Activated CD4-positive, alpha-beta T cell treated with anti-CD3 and anti-CD28 coated beads for 36 hours (primary cell): Measurements from ENCODE around the gene STEAP1. TPM values are rescaled to one million over a fixed set of nuclear protein-coding genes. Genes with fewer than 3 reads are reported as not detected.
A peak's percentile ranks its signal among the peaks of the same experiment; 100 is the strongest.
"Not testable (repeated sequence)": the region's sequence is repeated elsewhere in the genome, so short reads cannot be mapped to it uniquely, and the experiment has no call there.

Experiments used
- ATAC-seq: fragments of 200-7000 bp; cut with Tn5 transposase; one replicate; pipeline ENCODE4 v1.10.0; 2021; ENCODE audit warnings: mild to moderate bottlenecking, moderate library complexity
- CTCF ChIA-PET: fragments of 350-600 bp; sonication (Branson Sonifier 250); formaldehyde crosslinking; loops from one replicate; lab custom pipeline; 2021; ENCODE audit warnings: antibody characterized with exemption; lab: Charles Lee
- POLR2A ChIA-PET: fragments of 350-600 bp; sonication (Branson Sonifier 250); formaldehyde crosslinking; loops from one replicate; lab custom pipeline; 2021; ENCODE audit warnings: antibody characterized with exemption, inconsistent platforms; lab: Charles Lee
- DNase-seq: peaks from one replicate; pipeline ENCODE4 v3.0.0-alpha.2; 2020
- H3K27ac Mint-ChIP-seq: one replicate; pipeline ENCODE4 v1.8.0; 2021; ENCODE audit warnings: mixed read lengths
- H3K27me3 Mint-ChIP-seq: one replicate; pipeline ENCODE4 v1.8.0; 2021; ENCODE audit warnings: mixed read lengths
- H3K36me3 Mint-ChIP-seq: one replicate; pipeline ENCODE4 v1.8.0; 2021; ENCODE audit warnings: low read depth, mixed read lengths
- H3K4me1 Mint-ChIP-seq: one replicate; pipeline ENCODE4 v1.8.0; 2021; ENCODE audit warnings: mixed read lengths
- H3K4me3 Mint-ChIP-seq: one replicate; pipeline ENCODE4 v1.8.0; 2021; ENCODE audit warnings: mild to moderate bottlenecking, moderate library complexity, mixed read lengths
- H3K9me3 Mint-ChIP-seq: one replicate; pipeline ENCODE4 v1.8.0; 2021; ENCODE audit warnings: low read depth, mixed read lengths
- intact Hi-C, 2 experiments: fragments of 100-400 bp; cut with DNase I in 1 of 2; cut with micrococcal nuclease in 1 of 2; formaldehyde crosslinking; loops; one replicate each; pipeline versions ENCODE4 v1.14.2 to v1.15.1; 2022 to 2024; cut with DNase I, micrococcal nuclease
- total RNA-seq, 2 experiments: library from RNA; stranded (reverse); gene quantifications; one replicate each; pipeline ENCODE4 v1.2.3, GENCODE V29; 2021

Gene STEAP1
- total RNA-seq: under 1 TPM; 0.32 to 0.69 TPM

DNA sequence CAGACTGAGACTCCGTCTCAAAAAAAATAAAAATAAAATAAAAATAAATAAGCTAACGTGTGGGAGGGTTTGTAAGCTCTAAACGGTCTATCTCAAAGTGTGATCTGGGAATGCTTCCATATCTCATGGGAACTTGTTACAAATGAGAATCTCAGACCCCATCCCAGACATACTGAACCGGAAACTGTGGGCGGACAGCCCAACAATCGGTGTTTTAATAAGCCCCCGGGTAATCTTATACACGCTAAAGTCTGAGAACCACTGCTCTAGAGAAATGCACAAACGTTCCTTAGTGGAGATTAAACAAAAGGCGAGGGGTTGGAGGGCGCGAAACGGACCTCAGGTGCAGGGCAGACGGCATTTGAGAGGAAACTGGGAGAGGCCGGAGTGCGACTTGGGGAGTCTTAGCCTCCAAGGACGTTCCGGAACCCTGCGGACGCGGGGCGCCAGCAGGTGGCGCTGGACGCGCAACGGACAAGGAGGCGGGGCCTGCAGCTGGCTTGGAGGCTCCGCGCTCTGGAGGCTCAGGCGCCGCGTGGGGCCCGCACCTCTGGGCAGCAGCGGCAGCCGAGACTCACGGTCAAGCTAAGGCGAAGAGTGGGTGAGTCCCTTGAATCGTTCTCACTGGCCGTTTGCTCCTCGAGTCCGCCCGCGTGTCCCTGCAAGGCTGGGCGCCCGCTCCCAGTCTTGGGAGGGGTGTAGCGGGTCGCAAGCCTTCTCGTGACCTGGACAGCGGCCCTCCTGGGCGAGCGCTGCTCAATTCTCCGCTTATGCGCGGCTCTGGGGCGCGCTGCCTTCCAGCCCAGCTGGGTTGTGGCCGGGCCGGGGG lies at the start of gene STEAP1:
STEAP1 (plus strand) TSS at position 527 of the 829 bp plus-strand sequence. CDS start 5,320 bp downstream, outside the sequence.
- Mint-ChIP-seq H3K27me3 (peaks cover 29% of the 10 kb centered on the region), H3K4me3 (peak within 1 kb of the TSS; percentile 46)
- H3K27ac Mint-ChIP-seq, H3K36me3 Mint-ChIP-seq, POLR2A ChIA-PET, H3K4me1 Mint-ChIP-seq, H3K9me3 Mint-ChIP-seq: not testable (repeated sequence)
- intact Hi-C loops: loop anchor here (1.0 to 5.0 kb wide), 6 partner anchors 91 to 273 kb away; partner anchors contain the start of genes CFAP69 (in 1 of the 2) and GTPBP10 (in 1 of the 2)
- DNase-seq (peak; percentile 92), ATAC-seq (peak; percentile 98)
- CTCF ChIA-PET: interaction anchor here (0.6 to 3.5 kb wide), 15 partner anchors 11 to 319 kb away, joined by 3 to 37 read pairs (median 4); partner anchors contain the start of genes CLDN12 and STEAP2

DNA sequence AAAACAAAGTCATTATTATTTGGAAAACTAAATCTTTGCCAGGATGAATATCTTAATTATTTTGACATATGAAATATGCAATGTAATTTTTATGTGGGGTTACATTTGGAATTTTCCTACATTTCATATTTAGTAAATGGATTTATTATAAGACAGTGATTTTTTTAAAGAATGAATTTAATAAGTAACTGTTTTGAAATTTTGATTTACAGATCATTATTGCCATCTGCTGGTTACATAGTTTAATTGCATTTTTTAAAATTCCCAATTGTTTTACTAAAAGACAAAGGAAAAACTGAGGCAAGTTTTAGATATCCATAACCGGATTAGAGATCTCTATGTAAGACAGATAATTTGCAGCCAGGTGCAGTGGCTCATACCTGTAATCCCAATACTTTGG lies 39.3 kb upstream of the STEAP1 start:
- CTCF ChIA-PET, DNase-seq, H3K27ac Mint-ChIP-seq, H3K9me3 Mint-ChIP-seq, ATAC-seq, H3K4me3 Mint-ChIP-seq, POLR2A ChIA-PET, H3K36me3 Mint-ChIP-seq: not testable (repeated sequence)
- H3K4me1 Mint-ChIP-seq: peaks cover 11% of the 10 kb centered on the region
- intact Hi-C loops: loop anchor here in 1 of 2 experiments (10.0 kb wide), 1 partner anchor 1870 kb away; no protein-coding TSS in a partner anchor
- H3K27me3 Mint-ChIP-seq: peaks cover 20% of the 10 kb centered on the region

DNA sequence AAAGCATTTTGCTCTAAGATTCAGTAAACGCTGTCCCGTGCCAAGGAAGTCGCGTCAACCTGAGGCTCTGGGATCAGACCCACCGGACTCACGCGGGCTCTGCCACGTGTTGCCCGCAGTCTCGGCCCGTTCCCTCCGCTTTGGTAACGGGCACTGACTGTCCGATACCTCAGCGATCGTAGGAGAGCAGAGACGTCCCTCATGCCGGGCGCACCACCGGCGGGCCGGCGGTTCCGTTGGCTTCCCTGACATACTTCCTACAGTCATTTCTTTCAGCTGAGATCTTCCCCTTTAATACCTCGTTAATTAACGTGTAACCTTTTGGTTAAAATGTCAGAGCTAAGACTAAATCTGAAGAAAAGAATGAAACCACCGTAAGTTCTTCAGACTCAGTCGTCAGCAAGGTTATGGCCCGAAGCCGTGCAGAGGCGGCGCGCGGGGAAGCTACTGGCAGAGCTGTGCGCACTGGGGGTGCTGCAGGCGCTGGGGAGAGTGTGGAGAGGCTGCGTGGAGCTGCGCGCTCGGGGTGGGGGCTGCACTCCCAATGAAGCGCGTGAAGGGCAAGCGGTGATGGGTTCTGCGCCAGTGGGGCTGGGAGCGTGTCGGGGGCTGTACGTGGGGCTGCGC lies 35.6 kb upstream of the STEAP1 start:
- H3K27ac Mint-ChIP-seq, H3K9me3 Mint-ChIP-seq, POLR2A ChIA-PET, H3K36me3 Mint-ChIP-seq, CTCF ChIA-PET: not testable (repeated sequence)
- H3K27me3 Mint-ChIP-seq: peaks cover 21% of the 10 kb centered on the region
- ATAC-seq (peak; percentile 19), DNase-seq (peak; percentile 33)
- peak overlapping the region; percentile 54 for H3K4me3 Mint-ChIP-seq
- intact Hi-C loops: loop anchor here in 1 of 2 experiments (10.0 kb wide), 1 partner anchor 1874 kb away; no protein-coding TSS in a partner anchor
- peaks cover 11% of the 10 kb centered on the region for H3K4me1 Mint-ChIP-seq

DNA sequence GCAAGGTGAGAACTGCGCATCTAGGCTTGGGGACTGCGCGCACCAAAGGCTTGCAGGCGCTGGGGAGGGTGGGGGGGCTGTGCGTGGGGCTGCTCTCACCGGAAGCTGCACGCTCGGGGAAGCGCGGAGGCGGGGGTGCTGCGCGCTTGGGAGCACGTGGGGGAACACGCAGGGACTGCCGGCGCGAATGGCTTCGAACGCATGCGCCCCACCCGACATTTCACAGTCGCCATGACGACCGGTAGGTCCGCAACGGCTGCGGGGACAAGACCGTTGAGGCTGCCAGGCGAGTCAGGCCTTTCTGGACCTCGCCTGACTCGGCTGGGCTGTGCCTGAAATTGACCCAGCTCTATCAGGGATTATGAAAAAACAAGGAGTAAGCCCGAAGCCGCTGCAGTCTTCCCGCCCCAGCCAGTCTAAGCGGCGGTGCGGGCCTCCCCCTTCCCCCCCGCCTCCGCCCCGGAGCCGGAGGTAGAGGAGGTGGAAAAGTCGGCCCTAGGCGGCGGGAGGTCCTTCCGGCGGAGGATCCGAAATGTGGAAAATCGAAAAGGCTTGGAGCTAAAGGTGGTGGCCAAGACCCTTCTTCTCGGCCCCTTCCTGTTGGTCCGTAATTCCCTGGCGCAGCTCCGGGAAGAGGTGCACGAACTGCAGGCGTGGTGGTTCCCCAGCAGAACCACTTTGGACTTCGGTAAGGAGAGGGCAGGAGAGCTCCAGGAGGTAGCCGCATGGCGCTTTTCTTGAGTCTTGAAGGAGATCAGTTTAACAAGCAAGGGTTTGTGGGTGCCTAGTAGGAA lies 34.9 kb upstream of the STEAP1 start:
- peak overlapping the region; percentile 54 for H3K4me3 Mint-ChIP-seq
- H3K36me3 Mint-ChIP-seq: no peaks in the 10 kb centered on the region
- H3K27ac Mint-ChIP-seq: no peak overlapping the region
- H3K4me1 Mint-ChIP-seq: peaks cover 11% of the 10 kb centered on the region
- no peaks in the 10 kb centered on the region for H3K9me3 Mint-ChIP-seq
- peak; percentile 36 for ATAC-seq
- peaks cover 21% of the 10 kb centered on the region for H3K27me3 Mint-ChIP-seq
- intact Hi-C loops: loop anchor here in 1 of 2 experiments (10.0 kb wide), 1 partner anchor 1875 kb away; no protein-coding TSS in a partner anchor
- CTCF ChIA-PET: interaction anchor here (0.6 kb wide), 1 partner anchor 27 kb away, joined by 3 read pairs; no protein-coding TSS in a partner anchor
- DNase-seq: peak; percentile 36
- POLR2A ChIA-PET: no interaction called here

DNA sequence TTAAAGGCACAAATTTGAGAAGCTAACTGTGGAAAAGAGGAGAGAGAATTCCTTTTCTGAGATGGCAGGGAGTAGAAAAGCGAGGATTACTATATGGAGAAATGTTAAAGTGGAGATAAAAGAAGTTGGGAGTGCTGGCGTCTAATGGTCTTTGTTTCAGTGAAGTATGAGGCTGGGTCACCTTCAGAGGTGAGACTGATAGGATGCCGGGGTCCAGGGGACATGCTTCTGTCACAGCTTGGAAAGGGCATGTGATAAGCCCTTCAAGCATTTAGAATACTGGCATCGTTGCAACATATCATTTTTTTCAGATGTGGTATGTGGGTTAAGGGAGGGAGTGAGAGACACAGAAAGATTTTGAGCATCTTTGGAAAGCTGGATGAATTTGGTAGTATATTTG lies 34.1 kb upstream of the STEAP1 start:
- H3K27ac Mint-ChIP-seq, DNase-seq, POLR2A ChIA-PET, H3K36me3 Mint-ChIP-seq, ATAC-seq, intact Hi-C loops, H3K9me3 Mint-ChIP-seq, H3K4me3 Mint-ChIP-seq: not testable (repeated sequence)
- Mint-ChIP-seq H3K4me1 (peaks cover 11% of the 10 kb centered on the region), H3K27me3 (peaks cover 21% of the 10 kb centered on the region)
- CTCF ChIA-PET: interaction anchor here (0.6 kb wide), 1 partner anchor 27 kb away, joined by 3 read pairs; no protein-coding TSS in a partner anchor

DNA sequence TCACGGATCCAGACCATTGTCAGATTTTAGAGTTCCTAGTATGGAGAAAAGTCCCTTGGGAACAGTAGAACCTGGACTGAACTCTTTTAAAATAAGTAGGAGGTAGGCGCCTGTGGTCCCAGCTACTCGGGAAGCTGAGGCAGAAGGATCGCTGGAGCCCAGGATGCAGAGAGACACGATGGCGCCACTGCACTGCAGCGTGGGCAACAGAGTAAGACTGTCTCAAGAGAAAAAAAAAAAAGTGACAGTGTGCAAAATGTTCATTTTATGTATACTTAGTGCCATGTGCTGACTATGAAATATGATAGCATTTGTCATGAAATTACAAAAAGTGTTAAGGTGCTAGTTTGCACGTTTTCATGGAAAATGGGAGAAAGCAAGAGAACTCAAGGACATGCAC lies 22.5 kb upstream of the STEAP1 start:
- ATAC-seq, H3K4me3 Mint-ChIP-seq, CTCF ChIA-PET, H3K36me3 Mint-ChIP-seq, DNase-seq, H3K27ac Mint-ChIP-seq, H3K9me3 Mint-ChIP-seq, H3K4me1 Mint-ChIP-seq, POLR2A ChIA-PET, intact Hi-C loops: not testable (repeated sequence)
- H3K27me3 Mint-ChIP-seq: peaks cover 10% of the 10 kb centered on the region

DNA sequence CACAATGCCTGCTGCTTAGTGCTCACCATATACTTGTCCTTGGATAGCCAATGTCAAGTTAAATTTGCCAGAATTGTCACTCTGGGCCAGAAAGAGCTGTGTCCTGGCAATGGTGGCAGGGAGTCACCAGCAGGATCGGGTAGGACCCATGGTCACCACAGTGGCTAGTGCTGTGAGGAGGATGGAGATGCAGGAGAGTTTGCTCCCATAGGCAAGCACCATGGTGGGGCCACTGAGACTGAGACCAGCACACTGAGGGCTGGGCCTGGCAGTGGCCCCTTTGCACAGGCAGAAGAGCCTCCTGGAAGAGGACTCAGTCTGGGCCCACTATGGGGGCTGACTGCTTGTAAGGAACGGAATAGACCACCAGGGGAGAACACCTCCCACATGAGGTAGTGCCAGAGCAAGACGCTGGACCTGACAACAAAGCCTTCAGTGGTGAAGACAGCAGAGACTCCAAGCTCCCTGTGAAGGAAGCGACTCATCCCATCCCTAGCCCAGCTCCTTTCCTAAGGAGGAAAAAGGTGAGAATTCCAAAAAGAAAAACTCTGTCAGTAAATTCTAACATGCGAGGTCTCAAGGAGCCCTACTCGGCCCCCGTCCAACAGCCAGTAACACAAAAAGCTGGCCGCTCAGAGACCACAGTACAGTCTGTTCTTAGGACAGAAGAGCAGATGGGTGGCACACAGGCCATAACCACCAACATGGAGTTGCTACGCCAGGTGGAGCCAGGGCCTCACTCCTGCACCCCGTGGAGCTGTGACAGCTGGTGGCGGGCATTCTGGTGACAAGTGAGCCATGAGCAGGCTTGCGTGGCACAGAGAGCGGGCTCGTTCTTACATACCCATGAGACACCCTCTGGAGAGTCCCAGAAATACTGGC lies 6.9 kb upstream of the STEAP1 start:
- H3K27me3 Mint-ChIP-seq, H3K4me3 Mint-ChIP-seq, H3K4me1 Mint-ChIP-seq, ATAC-seq, H3K27ac Mint-ChIP-seq, intact Hi-C loops, POLR2A ChIA-PET, DNase-seq, H3K36me3 Mint-ChIP-seq, H3K9me3 Mint-ChIP-seq, CTCF ChIA-PET: not testable (repeated sequence)

DNA sequence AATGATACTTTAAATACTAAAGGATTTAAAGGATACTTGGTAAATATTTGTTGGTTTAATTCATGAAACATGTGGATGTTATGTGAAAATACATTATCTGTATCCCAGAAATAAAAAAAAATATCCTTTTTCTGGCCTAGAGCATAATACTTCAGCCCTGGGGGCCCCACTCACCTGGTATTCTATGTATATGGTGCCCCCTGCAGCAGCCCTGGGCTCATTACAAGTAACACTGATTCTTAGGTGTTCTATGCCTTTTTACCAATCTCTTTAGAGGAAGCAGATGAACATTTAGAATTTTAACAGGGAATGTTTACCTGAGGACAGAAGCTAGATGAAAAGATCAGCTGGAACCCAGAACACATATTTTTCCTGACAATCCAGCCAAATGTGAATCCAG lies 4.8 kb upstream of the STEAP1 start:
- CTCF ChIA-PET, H3K9me3 Mint-ChIP-seq, H3K36me3 Mint-ChIP-seq, intact Hi-C loops, POLR2A ChIA-PET, H3K4me1 Mint-ChIP-seq, H3K27ac Mint-ChIP-seq, H3K27me3 Mint-ChIP-seq, H3K4me3 Mint-ChIP-seq: not testable (repeated sequence)
- DNase-seq (peak; percentile 62), ATAC-seq (peak; percentile 34)

DNA sequence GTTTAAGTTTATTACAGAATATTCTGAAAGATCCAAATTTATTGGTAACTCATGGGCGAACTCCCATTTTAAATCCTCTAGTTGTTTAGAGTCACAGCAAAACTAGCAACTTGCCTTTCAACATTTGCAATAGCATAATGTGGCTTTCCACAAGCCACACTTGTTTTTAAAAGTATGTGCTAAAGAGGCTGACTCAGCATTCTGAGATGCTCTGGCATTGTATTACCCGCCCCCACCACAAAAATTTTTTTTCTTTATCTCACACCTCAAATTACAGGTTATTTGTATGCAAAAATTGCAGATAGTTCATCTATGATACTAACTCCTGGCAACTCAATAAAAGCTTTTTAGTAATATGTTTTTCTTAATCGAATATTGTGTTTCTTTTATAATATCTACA lies 2.4 kb upstream of the STEAP1 start:
- CTCF ChIA-PET: interaction anchor here (0.8 to 3.5 kb wide), 3 partner anchors 257 to 303 kb away, joined by 3 to 37 read pairs (median 4); no protein-coding TSS in a partner anchor
- H3K4me3 Mint-ChIP-seq, H3K9me3 Mint-ChIP-seq, ATAC-seq, H3K27ac Mint-ChIP-seq, H3K4me1 Mint-ChIP-seq, DNase-seq, H3K36me3 Mint-ChIP-seq, POLR2A ChIA-PET: not testable (repeated sequence)
- H3K27me3 Mint-ChIP-seq: peaks cover 24% of the 10 kb centered on the region
- intact Hi-C loops: loop anchor here (1.0 to 5.0 kb wide), 3 partner anchors 110 to 260 kb away; partner anchors contain the start of gene GTPBP10 (in 1 of the 2)

DNA sequence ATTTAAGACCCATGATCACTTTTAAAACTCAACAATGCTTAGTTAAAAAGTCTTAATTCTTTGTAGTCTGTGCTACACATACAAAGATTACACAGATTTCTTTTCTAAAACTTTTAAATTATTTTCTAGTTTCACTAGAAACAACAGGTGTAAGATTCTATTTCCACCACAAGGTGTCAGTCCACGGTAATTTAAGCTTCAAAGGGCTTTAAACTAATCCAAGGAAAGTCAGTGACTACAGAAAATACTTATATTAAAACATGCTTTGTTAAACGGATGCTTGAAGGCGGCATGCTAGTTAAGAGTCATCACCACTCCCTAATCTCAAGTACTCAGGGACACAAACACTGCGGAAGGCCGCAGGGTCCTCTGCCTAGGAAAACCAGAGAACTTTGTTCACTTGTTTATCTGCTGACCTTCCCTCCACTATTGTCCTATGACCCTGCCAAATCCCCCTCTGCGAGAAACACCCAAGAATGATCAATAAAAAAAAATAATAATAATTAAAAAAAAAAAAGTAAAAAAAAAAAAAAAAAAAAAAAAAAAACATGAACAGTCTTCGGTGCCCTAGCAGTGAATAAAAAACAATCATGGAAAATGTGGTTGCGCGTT lies 1.5 kb upstream of the STEAP1 start:
- H3K4me3 Mint-ChIP-seq, H3K36me3 Mint-ChIP-seq, ATAC-seq, H3K27ac Mint-ChIP-seq, POLR2A ChIA-PET, DNase-seq, H3K4me1 Mint-ChIP-seq, H3K9me3 Mint-ChIP-seq: not testable (repeated sequence)
- peaks cover 27% of the 10 kb centered on the region for H3K27me3 Mint-ChIP-seq
- intact Hi-C loops: loop anchor here (1.0 to 5.0 kb wide), 3 partner anchors 110 to 260 kb away; partner anchors contain the start of gene GTPBP10 (in 1 of the 2)
- CTCF ChIA-PET: interaction anchor here (0.6 to 3.5 kb wide), 5 partner anchors 13 to 303 kb away, joined by 3 to 37 read pairs (median 4); no protein-coding TSS in a partner anchor
